Stimulated activated CD4-positive, alpha-beta T cell treated with anti-CD3 and anti-CD28 coated beads, Interleukin-1b, Interleukin-23, amount 100 ng/mL, for 24 hours (primary cell): ENCODE data around the gene CDKN2AIP.

Experiments used
- DNase-seq, 4 experiments: peaks; one replicate each; pipeline ENCODE4 v3.0.0-alpha.2; 2020; ENCODE audit warnings: low read depth in 4 of 4, low spot score in 1 of 4

The CDKN2AIP gene, protein sequence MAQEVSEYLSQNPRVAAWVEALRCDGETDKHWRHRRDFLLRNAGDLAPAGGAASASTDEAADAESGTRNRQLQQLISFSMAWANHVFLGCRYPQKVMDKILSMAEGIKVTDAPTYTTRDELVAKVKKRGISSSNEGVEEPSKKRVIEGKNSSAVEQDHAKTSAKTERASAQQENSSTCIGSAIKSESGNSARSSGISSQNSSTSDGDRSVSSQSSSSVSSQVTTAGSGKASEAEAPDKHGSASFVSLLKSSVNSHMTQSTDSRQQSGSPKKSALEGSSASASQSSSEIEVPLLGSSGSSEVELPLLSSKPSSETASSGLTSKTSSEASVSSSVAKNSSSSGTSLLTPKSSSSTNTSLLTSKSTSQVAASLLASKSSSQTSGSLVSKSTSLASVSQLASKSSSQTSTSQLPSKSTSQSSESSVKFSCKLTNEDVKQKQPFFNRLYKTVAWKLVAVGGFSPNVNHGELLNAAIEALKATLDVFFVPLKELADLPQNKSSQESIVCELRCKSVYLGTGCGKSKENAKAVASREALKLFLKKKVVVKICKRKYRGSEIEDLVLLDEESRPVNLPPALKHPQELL

DNA sequence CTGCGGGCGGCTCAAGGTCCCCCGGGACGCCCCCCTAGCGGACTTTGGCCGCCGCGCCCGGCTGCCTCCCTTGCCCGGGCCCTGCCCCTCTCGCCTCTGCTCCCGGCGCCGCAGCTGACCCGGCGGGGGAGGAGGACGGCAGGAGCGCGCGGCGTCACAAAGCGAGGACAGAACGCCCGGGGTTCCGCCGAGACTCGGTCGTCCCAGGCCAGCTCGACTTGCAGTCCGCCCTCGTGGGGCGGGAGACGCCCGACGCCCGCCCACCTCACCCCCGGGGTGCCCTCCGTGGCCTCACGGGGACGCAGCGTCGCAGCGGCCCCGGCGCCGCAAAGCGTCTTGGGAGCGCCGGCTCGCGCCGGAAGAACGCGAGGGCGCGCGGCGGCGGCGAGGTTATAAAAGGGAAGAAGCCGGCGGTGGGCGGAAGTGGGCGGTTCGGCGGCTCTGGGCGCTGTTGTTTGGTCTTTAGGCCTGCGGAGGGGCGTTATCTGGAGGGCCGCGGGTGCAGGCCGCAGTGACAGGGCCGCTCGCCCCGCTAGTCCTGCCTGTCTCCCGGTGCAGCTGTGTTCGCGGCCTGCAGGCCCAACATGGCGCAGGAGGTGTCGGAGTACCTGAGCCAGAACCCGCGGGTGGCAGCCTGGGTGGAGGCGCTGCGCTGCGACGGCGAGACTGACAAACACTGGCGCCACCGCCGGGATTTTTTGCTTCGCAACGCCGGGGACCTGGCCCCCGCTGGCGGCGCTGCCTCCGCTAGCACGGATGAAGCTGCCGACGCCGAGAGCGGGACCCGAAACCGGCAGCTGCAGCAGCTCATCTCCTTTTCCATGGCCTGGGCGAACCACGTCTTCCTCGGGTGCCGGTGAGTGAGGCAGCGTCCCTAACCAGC lies at the start of gene CDKN2AIP:
CDKN2AIP (plus strand) TSS at position 423 of the 883 bp plus-strand sequence; CDS start at position 585, 162 bp downstream.
- DNase-seq = peak; percentile 74 to 91 (median 89)

GRCh38 chr4:183395395-183395794 lies 49.0 kb upstream of the CDKN2AIP start:
- no peak for DNase-seq

GRCh38 chr4:183396227-183396637 lies 48.2 kb upstream of the CDKN2AIP start:
- no peak for DNase-seq

- no peak for DNase-seq
These were observed 46.6 kb upstream of the CDKN2AIP start for GRCh38 chr4:183397741-183398297.

- peak; percentile 23 to 52 (median 44) for DNase-seq
These were observed 45.9 kb upstream of the CDKN2AIP start for GRCh38 chr4:183398298-183399125.

GRCh38 chr4:183399126-183399522 lies 45.3 kb upstream of the CDKN2AIP start:
- no peak for DNase-seq

DNA sequence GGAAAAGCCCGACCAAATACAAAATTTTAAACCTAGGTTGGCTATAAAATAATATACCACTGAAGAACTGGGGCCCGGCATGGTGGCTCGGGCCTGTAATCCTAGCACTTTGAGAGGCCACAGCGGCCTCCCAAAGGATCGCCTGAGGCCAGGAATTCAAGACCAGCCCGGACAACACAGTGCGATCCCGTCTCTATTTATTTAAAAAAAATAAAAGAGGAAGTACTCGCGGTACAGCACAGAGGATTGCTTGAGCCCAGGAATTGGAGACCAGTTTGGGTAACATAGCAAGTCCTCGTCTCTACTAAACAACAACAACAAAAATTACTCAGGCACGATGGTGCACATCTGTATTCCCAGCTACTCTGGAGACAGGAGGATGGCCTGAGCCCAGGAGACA lies 44.8 kb upstream of the CDKN2AIP start:
- DNase-seq = no peak

GRCh38 chr4:183400035-183400434 lies 44.4 kb upstream of the CDKN2AIP start:
- DNase-seq = no peak

DNA sequence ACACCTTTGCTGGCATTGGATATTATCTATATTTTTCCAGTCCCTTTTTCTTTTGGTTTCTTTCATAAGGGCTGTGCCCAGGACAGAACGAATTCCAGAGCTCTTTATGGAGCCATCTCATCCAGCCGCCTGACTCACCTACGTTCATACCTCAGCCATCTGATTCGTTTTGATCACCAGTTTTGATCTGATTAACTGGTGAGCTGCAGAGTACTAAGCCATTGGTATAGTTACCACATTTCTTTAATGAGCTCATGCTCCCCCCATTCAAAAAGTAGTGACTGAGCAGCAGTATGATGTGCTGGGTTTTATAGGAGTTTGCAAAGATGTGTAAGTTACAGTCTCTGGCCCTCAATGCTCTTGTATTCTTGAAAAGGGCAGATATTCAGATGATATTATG lies 43.0 kb upstream of the CDKN2AIP start:
- no peak for DNase-seq

- no peak for DNase-seq
These were observed 41.7 kb upstream of the CDKN2AIP start for GRCh38 chr4:183402771-183403170.

DNA sequence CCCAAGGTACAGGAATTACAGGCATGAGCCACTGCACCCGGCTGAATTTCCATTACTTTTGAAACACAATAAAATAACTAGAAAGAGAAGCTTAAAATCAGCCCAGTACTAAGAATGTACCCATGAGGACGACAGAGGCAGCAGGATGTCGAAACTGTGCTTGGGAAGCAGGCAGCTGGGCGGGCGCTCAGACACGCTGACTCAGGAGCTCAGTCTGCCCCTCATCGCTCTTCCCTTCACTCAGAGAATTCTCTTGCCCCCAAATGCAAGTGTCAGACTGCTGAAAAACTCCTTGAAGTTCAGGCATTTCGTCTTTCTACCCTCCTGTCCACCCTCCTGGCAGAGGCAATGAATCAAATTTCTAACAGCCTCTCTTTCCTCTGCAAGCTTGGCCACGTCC lies 41.0 kb upstream of the CDKN2AIP start:
- no peak for DNase-seq

DNA sequence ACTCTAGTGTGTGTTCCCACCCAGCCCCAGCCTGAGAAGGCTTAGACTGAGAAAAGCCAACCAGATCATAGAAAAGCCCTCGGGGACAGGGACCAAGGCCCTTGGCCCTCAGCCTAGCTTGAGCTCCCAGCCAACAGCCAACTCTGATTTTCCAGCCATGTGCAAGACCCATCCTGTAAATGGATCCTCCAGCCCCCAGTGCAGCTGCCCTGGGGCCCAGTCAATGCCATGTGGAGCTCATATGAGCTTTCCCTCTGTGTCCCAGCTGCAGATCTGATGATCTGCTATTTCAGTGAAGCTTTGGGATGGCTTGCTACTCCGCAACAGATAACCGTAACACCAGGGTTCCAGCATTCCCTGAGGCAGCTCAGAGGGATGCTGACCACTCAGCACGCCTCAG lies 40.5 kb upstream of the CDKN2AIP start:
- no peak for DNase-seq

GRCh38 chr4:183405303-183405702 lies 39.1 kb upstream of the CDKN2AIP start:
- DNase-seq = no peak

DNA sequence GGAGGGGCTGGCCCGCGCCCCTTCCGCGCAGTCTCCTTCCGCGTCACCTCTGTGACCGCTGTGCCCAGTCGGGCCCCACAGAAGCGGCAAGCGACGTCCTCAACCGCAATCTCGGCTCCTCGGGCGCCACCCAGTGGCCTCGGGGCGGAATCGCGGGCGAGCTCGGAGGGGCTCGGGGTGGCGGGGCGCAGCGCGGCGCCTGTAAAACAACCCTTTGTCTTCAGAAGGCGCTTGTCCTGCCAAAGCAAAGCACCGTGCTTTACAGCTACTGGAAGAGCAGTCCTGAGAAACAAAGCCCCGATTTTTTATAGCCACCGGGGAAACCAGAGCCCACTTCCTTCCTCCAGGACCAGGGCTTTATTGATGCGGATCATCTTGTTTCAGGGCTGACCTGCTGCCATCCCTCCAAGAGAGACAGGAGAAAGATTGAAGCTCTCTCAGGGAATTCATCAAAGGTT lies 37.3 kb upstream of the CDKN2AIP start:
- peak; percentile 81 to 93 (median 86) for DNase-seq

GRCh38 chr4:183407635-183408464 lies 36.6 kb upstream of the CDKN2AIP start:
- DNase-seq = no peak

DNA sequence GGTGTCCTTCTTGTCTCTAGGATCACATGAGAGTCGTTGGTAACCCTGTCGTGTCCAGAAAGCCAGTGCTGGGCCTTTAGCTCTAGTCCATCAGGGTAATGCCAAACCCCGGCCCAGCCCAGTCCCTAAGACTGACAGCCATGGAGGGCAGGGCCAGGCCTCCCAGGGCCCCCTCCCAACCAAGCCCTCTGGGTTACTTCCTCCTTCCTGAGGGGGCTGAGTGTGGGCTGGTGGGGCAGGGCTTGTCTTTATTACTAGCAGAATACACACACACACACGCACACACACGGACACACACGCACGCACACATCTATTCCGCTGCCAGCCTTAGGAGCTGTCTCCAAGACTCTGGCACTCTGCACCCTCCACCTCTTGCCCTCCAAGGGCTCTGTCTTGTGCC lies 35.6 kb upstream of the CDKN2AIP start:
- DNase-seq = no peak

DNA sequence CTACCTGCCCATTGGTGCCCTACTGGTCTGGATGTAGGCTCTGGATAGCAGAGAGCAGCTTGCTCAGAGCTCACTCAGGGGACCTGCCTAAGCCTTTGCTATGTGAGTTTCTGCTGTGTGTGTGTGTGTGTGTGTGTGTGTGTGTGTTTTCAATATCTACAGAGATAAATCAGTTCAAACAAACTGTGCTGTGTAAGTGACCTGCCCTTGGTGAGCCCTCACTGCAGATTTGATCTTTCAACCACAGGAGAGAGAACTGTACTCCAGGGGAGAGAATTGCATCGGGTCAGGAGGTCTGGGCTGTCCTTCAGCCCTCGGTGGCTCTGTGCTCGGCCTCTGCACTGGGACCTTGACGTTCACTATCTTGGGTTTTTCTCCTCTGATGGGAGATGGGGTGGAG lies 35.0 kb upstream of the CDKN2AIP start:
- DNase-seq = no peak

DNA sequence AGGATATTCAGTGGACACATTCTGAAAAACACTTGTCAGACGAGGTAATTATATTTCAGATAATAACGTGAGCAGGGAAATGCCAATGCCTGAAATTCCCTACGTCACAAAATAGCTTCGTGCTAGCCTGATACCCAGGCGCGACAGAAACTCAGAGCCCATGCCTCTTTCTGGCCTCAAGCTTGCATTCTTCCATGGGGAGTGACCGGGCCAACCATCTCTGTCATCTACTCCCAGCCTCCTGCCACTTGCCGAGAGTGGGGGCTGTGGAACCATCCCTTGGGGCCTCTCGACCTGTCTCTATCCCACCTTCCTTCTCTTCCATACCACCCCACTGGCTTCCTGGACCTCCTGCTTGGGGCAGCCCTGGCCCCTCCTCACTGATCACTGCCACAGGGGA lies 34.5 kb upstream of the CDKN2AIP start:
- DNase-seq = no peak

GRCh38 chr4:183411291-183411861 lies 33.1 kb upstream of the CDKN2AIP start:
- DNase-seq = no peak
